HL-60/S4 treated with retinoic acid at 250 ng/mL for 4 days and 3 days (cell line): ENCODE data around the gene SAP30L.

Experiments used
- in situ Hi-C: fragments of 300-500 bp; cut with MboI; formaldehyde crosslinking; loops from 2 replicates; pipeline ENCODE4 v1.7.0; 2022; ENCODE audit warnings: low sequenced_read_pairs

Gene SAP30L

DNA sequence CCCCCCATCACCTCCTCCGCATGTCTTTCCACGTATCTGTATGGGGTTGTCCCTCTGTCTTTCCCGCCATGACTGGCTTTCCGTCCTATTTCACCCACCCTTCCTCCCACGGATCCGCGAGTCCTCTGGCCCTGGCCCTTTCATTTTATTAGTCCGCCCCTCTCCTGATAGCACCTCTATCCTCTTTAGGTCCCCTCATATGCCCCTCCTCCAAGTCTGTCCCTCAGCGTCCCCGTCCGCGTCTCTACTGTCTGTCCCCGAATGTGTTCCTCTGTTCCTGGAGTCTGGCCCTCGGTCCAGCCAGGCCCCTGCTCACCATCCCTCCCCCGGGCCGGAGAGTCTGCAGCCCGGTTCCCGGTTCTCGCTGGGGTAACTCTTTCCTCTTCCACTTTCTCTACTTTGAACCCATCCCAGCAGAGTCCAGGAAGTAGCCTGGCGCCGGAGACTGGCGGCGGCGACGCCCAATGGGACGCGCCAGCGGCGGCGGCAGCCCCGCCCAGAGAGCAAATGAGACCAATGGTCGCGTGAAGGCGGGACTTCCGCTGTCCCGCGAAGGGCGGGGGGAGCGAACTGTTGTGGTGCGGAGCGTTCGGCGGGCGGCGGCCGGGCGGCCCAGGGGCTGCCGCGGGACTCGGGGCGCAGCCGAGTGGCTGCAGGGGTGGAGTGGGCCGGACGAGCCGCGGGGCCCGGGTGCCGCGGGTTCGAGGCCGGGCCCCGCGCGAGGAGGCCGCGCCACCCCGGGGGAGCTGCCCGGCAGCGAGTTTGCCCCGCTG, at the start of gene SAP30L:
Gene SAP30L (plus strand): TSS at position 576 of the 773 bp plus-strand sequence. CDS start 608 bp downstream, outside the sequence.
- in situ Hi-C loops = no loop called here

DNA sequence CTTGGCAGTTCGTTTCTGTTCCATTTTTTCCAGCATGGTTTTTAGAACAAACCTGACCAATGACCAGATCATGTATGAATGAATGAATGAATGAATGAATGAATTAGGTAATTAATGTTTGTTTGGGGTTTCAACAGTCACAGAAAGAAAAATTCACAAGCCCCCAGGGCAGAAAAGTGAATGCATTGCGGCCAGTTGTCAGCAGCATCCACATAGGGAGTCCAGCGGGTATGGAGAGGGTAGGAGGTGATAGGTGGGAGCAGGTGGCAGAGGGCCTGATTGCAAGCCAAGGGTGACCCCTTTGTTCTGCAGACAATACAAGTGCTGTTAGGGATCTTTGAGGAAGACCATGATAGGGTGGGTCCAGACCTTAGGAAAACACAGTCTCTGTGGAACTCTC, 49.7 kb upstream of the SAP30L start:
- in situ Hi-C loops = no loop called here

DNA sequence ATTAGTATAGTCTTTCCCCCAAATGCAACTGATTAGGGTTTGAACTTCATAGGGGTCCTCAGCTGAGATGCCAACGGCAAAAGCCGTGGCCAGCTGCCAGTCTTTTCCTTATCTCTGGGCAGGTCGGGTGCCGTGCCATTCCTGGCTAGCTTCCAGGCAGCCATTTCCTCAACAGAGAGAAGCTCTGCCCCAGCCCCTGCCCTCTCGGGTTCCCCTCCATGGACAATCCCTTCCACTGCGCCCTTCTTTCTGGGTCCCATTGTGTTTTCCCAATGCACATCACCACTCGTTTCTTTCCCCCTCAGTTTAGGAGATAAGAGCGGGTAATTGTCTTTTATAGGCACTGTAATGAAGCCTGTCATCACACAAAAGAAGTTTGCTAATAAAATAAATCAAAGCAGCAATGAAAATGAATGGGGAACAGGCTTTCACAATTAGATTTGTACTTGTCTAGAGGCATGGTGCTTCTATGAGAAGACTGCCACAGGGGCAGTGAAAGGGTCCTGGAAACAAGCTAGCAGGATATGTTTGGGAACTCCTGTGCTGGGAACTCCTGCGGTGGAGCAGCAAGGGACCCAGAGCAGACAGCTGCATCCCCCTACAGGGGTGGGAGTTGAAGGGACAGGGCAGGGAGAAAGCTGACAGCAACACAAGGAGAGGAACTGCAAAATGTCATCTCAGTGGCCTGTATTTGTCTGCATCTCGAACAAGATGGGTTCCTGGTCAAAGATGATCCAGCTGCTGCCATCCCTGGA, 48.0 kb upstream of the SAP30L start:
- in situ Hi-C loops = no loop called here

DNA sequence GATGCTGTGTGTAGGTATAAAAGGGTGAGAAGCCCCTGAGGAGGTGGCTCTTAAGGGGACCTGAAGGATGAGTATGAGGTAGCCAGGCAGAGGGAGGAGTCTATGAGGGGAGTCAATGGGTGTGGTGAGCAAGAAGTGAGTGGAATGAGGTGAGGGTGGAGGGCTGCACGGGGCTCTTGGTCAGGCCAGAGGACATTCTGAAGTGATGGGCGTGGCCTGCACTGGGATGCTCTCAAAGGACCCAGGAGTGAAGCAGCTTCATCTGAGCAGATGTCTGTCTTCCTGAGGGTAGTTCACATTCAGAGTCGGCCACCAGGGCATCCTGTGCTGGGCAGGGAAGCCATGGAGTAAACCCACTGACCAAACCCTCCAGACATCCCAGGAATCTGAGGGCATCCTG, 45.1 kb upstream of the SAP30L start:
- in situ Hi-C loops = no loop called here

GRCh38 chr5:154401355-154401754, 44.4 kb upstream of the SAP30L start:
- in situ Hi-C loops = no loop called here

- in situ Hi-C loops = no loop called here
These were observed 43.9 kb upstream of the SAP30L start for GRCh38 chr5:154401931-154402330.

- in situ Hi-C loops = no loop called here
These were observed 43.2 kb upstream of the SAP30L start for GRCh38 chr5:154402611-154403010.

DNA sequence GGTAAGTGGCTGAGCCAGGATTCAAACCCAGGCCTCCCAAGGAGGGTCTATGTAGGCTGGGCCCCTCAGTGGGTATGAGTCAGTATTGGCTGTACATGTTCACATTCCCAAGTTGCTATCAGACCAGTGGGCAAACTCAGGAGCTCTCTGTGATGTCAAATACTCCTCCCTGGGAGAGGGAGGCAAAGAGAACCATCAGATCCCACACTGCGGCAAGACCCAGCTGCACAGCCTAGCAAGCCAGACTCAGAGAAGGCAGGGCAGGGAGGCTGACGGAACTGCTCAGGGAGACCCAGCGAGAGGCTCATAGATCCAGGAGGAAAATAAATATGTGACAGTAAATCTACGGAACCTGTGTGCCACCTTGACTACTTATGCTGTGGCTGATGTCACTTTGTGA, 42.6 kb upstream of the SAP30L start:
- in situ Hi-C loops = no loop called here

DNA sequence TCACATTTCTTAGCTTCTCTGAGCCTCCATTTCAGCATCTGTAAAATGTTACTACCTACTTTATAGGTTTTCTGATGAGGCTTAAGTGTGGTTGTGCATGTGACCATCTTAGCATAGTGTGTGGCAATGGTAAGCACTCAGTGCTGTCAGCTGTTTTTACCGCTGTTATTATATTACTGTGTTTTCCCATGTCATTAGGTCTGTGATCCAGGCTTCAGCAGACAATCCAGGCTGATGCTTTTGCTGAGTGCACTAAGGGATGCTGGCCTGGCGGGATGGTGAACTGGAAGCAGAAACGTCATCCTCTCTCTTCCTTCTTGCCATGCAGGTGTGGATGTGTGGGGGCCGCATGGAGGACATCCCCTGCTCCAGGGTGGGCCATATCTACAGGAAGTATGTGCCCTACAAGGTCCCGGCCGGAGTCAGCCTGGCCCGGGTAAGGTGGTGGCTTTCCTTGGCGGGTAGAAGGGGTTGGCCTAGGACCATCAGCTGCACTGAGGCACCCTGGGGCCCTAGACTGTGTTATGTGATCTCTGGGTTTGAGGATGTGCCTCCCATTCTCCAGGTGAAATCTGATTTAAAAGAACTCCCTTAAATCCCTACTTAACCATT, 41.9 kb upstream of the SAP30L start:
- in situ Hi-C loops = no loop called here

GRCh38 chr5:154405078-154405792, 40.6 kb upstream of the SAP30L start:
- in situ Hi-C loops = no loop called here

- in situ Hi-C loops = no loop called here
These were observed 39.6 kb upstream of the SAP30L start for GRCh38 chr5:154406231-154406630.

- in situ Hi-C loops = no loop called here
These were observed 39.0 kb upstream of the SAP30L start for GRCh38 chr5:154406826-154407225.

GRCh38 chr5:154408811-154409210, 37.0 kb upstream of the SAP30L start:
- in situ Hi-C loops = no loop called here

DNA sequence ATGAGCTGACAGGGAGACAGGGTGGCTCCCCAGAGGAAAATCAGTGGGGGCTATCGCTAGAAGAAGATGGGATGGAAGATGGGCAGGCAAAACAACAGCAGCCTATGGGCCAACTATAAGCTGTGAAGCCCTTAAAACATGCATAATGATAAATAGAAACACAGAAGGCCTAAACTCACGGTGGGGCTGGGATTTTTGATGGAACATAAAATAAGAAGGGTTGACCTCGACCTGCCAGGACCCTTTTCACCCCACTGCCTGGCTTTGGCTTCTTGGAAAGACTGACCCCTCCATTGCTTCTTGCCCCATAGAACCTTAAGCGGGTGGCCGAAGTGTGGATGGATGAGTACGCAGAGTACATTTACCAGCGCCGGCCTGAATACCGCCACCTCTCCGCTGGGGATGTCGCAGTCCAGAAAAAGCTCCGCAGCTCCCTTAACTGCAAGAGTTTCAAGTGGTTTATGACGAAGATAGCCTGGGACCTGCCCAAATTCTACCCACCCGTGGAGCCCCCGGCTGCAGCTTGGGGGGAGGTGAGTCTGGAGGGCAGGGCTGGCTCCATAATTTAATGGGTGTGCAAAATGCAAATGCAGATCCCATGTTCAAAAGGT, 36.5 kb upstream of the SAP30L start:
- in situ Hi-C loops = no loop called here

DNA sequence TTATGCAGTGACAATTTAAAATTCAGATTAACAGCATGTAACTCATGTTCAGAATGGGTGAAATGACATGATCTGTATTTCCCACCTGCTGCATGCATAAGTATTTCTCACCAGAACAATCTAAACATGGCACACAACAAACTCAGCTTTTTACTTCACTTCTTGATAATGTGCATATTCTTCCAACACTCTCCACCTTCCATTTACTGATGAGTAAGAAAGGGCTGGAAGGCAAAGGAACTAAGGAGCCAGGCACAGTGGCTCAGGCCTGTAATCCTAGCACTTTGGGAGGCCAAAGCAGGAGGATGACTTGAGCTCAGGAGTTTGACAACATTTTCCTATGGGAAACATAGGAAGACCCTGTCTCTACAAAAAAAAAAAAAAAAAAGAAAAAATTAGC, 35.8 kb upstream of the SAP30L start:
- in situ Hi-C loops = no loop called here

- in situ Hi-C loops = no loop called here
These were observed 35.0 kb upstream of the SAP30L start for GRCh38 chr5:154410786-154411185.

GRCh38 chr5:154411338-154411737, 34.5 kb upstream of the SAP30L start:
- in situ Hi-C loops = no loop called here

GRCh38 chr5:154412316-154412715, 33.5 kb upstream of the SAP30L start:
- in situ Hi-C loops = no loop called here

DNA sequence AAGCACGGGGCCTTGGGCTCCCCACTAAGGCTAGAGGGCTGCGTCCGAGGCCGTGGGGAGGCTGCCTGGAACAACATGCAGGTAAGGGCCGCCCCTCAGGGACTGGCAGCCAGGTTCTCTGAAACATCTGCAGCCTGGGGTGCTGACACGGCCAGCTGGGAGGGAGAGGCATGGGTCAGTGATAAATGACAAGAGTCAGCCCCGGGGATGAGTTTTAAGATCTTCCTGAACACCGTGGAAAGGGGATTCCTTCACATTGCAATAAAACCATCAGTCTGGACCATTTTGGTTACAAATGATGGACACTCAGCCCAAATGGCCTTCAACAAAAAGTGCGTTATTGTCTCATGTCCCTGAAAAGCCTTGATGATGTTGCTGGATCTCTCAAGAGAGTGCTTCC, 32.9 kb upstream of the SAP30L start:
- in situ Hi-C loops = no loop called here

DNA sequence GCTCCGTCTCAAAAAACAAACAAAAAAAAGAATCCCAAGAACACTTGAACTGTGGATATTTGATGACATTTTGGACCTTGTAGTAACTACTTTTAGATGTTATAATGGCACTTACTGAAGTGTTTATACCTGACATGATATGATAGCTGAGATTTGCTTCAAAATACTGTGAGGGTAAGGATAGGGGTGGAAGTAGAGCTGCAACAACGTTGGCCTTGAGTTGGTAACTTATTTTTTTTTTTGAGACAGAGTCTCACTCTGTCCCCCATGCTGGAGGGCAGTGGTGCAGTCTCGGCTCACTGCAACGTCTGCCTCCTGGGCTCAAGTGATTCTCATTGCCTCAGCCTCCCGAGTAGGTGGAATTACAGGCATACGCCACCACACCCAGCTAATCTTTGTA, 30.7 kb upstream of the SAP30L start:
- in situ Hi-C loops = no loop called here

DNA sequence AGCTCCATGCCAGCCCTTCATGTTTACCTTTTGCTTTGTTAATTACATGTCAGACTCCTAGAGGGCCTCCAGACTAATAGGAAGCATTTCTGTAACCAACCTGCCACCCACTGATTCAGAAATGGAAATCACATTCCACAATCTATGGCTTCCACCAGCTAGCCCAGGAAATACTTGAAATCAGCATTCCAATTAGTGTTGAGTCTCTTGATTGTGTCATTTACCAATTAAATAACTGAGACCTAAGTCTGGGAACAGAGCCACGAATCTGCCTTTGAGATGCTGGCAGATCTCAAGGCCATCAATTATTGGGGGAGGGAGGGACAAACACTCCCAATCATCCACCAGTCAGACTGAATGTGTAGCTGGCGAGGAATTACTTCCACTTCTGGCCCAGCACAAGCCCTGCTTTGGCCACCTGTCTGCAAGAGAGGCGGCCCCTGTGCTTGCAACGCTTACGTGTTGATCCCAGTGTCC, 27.4 kb upstream of the SAP30L start:
- in situ Hi-C loops = no loop called here
